Type B pancreatic cell (in vitro differentiated cells): Measurements from ENCODE around the gene ARMC12. TPM values are rescaled to one million over a fixed set of nuclear protein-coding genes. Genes with fewer than 3 reads are reported as not detected.

Experiments
- DNase-seq: peaks from one replicate; pipeline ENCODE4 v3.0.0; 2021; ENCODE audit warnings: mixed read lengths; ENCODE audit not compliant: unreplicated experiment; ENCODE audit errors: extremely low spot score
- H3K27ac Mint-ChIP-seq: 2 replicates; pipeline ENCODE4 v1.8.0; 2021; ENCODE audit warnings: mild to moderate bottlenecking, mixed read lengths
- H3K27me3 Mint-ChIP-seq: 2 replicates; pipeline ENCODE4 v1.8.0; 2021; ENCODE audit warnings: mixed read lengths
- H3K36me3 Mint-ChIP-seq: 2 replicates; pipeline ENCODE4 v1.8.0; 2021; ENCODE audit warnings: mixed read lengths
- H3K4me1 Mint-ChIP-seq: one replicate; pipeline ENCODE4 v1.8.0; 2021; ENCODE audit warnings: mixed read lengths; ENCODE audit not compliant: unreplicated experiment
- H3K4me3 Mint-ChIP-seq: 2 replicates; pipeline ENCODE4 v1.8.0; 2021; ENCODE audit warnings: mild to moderate bottlenecking, mixed read lengths
- H3K9me3 Mint-ChIP-seq: 2 replicates; pipeline ENCODE4 v1.8.0; 2021; ENCODE audit warnings: mixed read lengths
- CTCF ChIP-seq: fragments of 200-600 bp; sonication (generic); conservative IDR thresholded peaks from 2 replicates; pipeline ENCODE4 v1.5.0; 2021; ENCODE audit warnings: antibody characterized with exemption, mild to moderate bottlenecking
- total RNA-seq: library from RNA; stranded (reverse); gene quantifications from 2 replicates; pipeline ENCODE4 v1.2.1, GENCODE V29; 2021; ENCODE audit warnings: low replicate concordance

The ARMC12 gene
- total RNA-seq, 1 donor from 2014 or later, result 1.8 TPM

GRCh38 chr6:35725081-35725708 is 11.6 kb upstream of the ARMC12 start:
- H3K27me3 Mint-ChIP-seq, result peaks cover 16% of the 10 kb centered on the region
- TF ChIP-seq CTCF, result no peak
- peaks cover 50% of the 10 kb centered on the region for H3K4me1 Mint-ChIP-seq
- DNase-seq, result no peak
- no peak overlapping the region for H3K27ac Mint-ChIP-seq
- H3K4me3 Mint-ChIP-seq, result peak overlapping the region; percentile 2
- H3K9me3 Mint-ChIP-seq, result no peaks in the 10 kb centered on the region
- H3K36me3 Mint-ChIP-seq, result no peaks in the 10 kb centered on the region

- Mint-ChIP-seq H3K4me3 (peak overlapping the region; percentile 83), H3K4me1 (peaks cover 43% of the 10 kb centered on the region), H3K9me3 (no peaks in the 10 kb centered on the region), H3K36me3 (no peaks in the 10 kb centered on the region), H3K27me3 (peaks cover 16% of the 10 kb centered on the region), H3K27ac (peak overlapping the region; percentile 81)
- no peak for DNase-seq
- TF ChIP-seq CTCF, result no peak
These were observed 11.0 kb upstream of the ARMC12 start for GRCh38 chr6:35725721-35726438.

GRCh38 chr6:35727231-35727934 is 9.4 kb upstream of the ARMC12 start:
- no peak for TF ChIP-seq CTCF
- peaks cover 41% of the 10 kb centered on the region for H3K4me1 Mint-ChIP-seq
- no peaks in the 10 kb centered on the region for H3K9me3 Mint-ChIP-seq
- no peaks in the 10 kb centered on the region for H3K36me3 Mint-ChIP-seq
- H3K4me3 Mint-ChIP-seq, result peak overlapping the region; percentile 83
- peaks cover 16% of the 10 kb centered on the region for H3K27me3 Mint-ChIP-seq
- H3K27ac Mint-ChIP-seq, result peak overlapping the region; percentile 81
- peak; percentile 80 for DNase-seq

- H3K9me3 Mint-ChIP-seq, result no peaks in the 10 kb centered on the region
- no peaks in the 10 kb centered on the region for H3K36me3 Mint-ChIP-seq
- H3K4me1 Mint-ChIP-seq, result peaks cover 47% of the 10 kb centered on the region
- H3K27ac Mint-ChIP-seq, result peak overlapping the region; percentile 69
- TF ChIP-seq CTCF, result no peak
- DNase-seq, result peak; percentile 80
- H3K4me3 Mint-ChIP-seq, result peak overlapping the region; percentile 88
- peaks cover 16% of the 10 kb centered on the region for H3K27me3 Mint-ChIP-seq
These were observed 8.7 kb upstream of the ARMC12 start for GRCh38 chr6:35727935-35728682.
